ENCODE data around the gene ZNF469. TPM values are rescaled to one million over a fixed set of nuclear protein-coding genes. Genes with fewer than 3 reads are reported as not detected.

Gene ZNF469
- total and polyA plus RNA-seq, 2 of the 13 experiments (the other 11 are each of a cell fraction or from before 2014, with no cell fraction given): not detected

DNA sequence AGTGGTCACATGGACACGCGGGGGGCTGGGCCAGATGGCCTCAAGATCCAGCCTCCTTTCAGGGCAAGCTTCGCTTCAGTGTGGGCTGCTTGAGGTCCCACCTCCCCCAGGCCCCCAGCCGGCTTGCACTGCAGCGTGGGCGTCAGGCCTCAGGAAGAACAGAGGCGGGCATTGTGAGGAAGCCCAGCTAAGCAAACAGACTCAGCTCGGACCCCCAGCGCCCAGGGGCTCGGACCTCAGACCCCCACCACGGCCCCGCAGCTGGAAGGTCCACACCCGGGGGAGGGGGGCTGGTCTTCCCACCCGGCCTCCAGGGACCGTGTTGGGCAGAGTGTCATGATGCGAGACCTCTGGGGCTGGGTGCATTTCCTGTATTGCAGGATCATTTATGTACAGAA lies 24.7 kb upstream of the ZNF469 start:
- Histone ChIP-seq H3K79me2 (ENCODE audit: insufficient read depth, low read length) (no peaks in the 10 kb centered on the region), H4K20me1 (ENCODE audit: insufficient read depth, low read length) (no peaks in the 10 kb centered on the region), H3K36me3 (replicated peaks in 1 of 2; ENCODE audit: control insufficient read depth in 1 of 2, insufficient read depth in 2 of 2, low read length in 2 of 2) (no peaks in the 10 kb centered on the region), H3K4me3 (replicated peaks in 1 of 3; ENCODE audit: insufficient read depth in 1 of 3, low read depth in 2 of 3, low read length in 3 of 3) (no peak overlapping the region), H3K4me2 (ENCODE audit: low read depth, low read length) (no peak overlapping the region), H3K9me3 (ENCODE audit: low read length) (no peaks in the 10 kb centered on the region), H3K27ac (ENCODE audit: extremely low read length, insufficient read depth, low read length) (no peak overlapping the region), H3K4me1 (ENCODE audit: insufficient read depth, low read length) (no peaks in the 10 kb centered on the region), H3K27me3 (ENCODE audit: control insufficient read depth in 1 of 2, insufficient read depth in 2 of 2, low read length in 2 of 2) (peaks cover 2 to 50% of the 10 kb centered on the region in 2 experiments; a peak in 3 of 5 replicates), H3K9ac (ENCODE audit: insufficient read depth, low read depth, low read length) (no peak overlapping the region), H2AFZ (ENCODE audit: low read length) (no peak overlapping the region)
- TF ChIP-seq NFYB (CRISPR knock-in tag; IDR thresholded peaks at IDR 0.05) (no peak), ZNF768 (CRISPR knock-in tag; IDR thresholded peaks at IDR 0.05) (peak; percentile 70; the same call in 1 of the 2 replicates)
- ATAC-seq (no peak), DNase-seq (ENCODE audit: low spot score) (no peak), FAIRE-seq (no peak)
- in situ Hi-C loops (cut with HindIII; ENCODE audit: extremely low pct_ligation_motif_present, low pct_unique_long_range_greater_than_20kb): no loop called here
- CTCF ChIA-PET (ENCODE audit: low intra/inter-chr PET ratio, low total read pairs): no interaction called here
- no TSS peak for BruUV-seq (replicated peaks)
- 26% methylated on average over 10 of the region's 16 CpGs for WGBS (ENCODE audit: low lambda C conversion rate)
- POLR2A ChIA-PET: no interaction called here
- intact Hi-C loops (cut with micrococcal nuclease; ENCODE audit: unreplicated experiment): no loop called here

DNA sequence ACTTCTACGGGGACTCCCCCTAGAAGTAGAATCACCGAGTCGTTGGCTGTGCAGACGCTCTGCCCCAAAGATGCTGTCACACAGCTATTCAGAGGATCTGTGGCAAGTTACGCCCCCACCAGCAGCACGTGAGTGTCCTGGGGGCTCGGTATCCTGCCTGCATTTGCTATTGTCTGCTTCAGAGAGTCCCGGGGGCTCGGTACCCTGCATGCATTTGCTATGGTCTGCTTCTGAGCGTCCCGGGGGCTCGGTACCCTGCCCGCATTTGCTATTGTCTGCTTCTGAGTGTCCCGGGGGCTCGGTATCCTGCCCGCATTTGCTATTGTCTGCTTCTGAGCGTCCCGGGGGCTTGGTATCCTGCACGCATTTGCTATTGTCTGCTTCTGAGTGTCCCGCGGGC lies 23.8 kb upstream of the ZNF469 start:
- H3K9ac ChIP-seq (ENCODE audit: insufficient read depth, low read depth, low read length): no peak overlapping the region
- peaks cover 2 to 40% of the 10 kb centered on the region in 2 experiments; a peak in 3 of 5 replicates for H3K27me3 ChIP-seq (ENCODE audit: control insufficient read depth in 1 of 2, insufficient read depth in 2 of 2, low read length in 2 of 2)
- no peak overlapping the region for H3K4me3 ChIP-seq (replicated peaks in 1 of 3; ENCODE audit: insufficient read depth in 1 of 3, low read depth in 2 of 3, low read length in 3 of 3)
- DNase-seq (ENCODE audit: low spot score) (no peak), ATAC-seq (no peak), FAIRE-seq (no peak)
- no peak overlapping the region for H3K27ac ChIP-seq (ENCODE audit: extremely low read length, insufficient read depth, low read length)
- no TSS peak for BruUV-seq (replicated peaks)
- H4K20me1 ChIP-seq (ENCODE audit: insufficient read depth, low read length): no peaks in the 10 kb centered on the region
- no peaks in the 10 kb centered on the region for H3K4me1 ChIP-seq (ENCODE audit: insufficient read depth, low read length)
- no peaks in the 10 kb centered on the region for H3K79me2 ChIP-seq (ENCODE audit: insufficient read depth, low read length)
- 52% methylated on average over 19 of the region's 21 CpGs for WGBS (ENCODE audit: low lambda C conversion rate)
- no peaks in the 10 kb centered on the region for H3K9me3 ChIP-seq (ENCODE audit: low read length)
- no peak overlapping the region for H3K4me2 ChIP-seq (ENCODE audit: low read depth, low read length)
- in situ Hi-C loops (cut with HindIII; ENCODE audit: extremely low pct_ligation_motif_present, low pct_unique_long_range_greater_than_20kb): no loop called here
- TF ChIP-seq NBN (conservative IDR thresholded peaks at IDR 0.05) (no peak), NCOR1 (IDR thresholded peaks at IDR 0.05; ENCODE audit: borderline replicate concordance, low read length) (no peak), KLF16 (CRISPR knock-in tag; IDR thresholded peaks at IDR 0.05) (no peak), TMF1 (CRISPR knock-in tag; IDR thresholded peaks at IDR 0.05; ENCODE audit: low read depth) (no peak), HOXA5 (CRISPR knock-in tag; IDR thresholded peaks at IDR 0.05) (no peak), MAFF (IDR thresholded peaks at IDR 0.05; ENCODE audit: low read depth, low read length) (no peak), HMG20A (CRISPR knock-in tag; IDR thresholded peaks at IDR 0.05; ENCODE audit: borderline replicate concordance) (no peak), RARA (CRISPR knock-in tag; IDR thresholded peaks at IDR 0.05) (no peak), ZEB1 (IDR thresholded peaks at IDR 0.05; ENCODE audit: insufficient replicate concordance, low read depth) (no peak), ZNF496 (CRISPR knock-in tag; IDR thresholded peaks at IDR 0.05; ENCODE audit: insufficient replicate concordance) (no peak)
- TF ChIP-seq, protein P1, sequence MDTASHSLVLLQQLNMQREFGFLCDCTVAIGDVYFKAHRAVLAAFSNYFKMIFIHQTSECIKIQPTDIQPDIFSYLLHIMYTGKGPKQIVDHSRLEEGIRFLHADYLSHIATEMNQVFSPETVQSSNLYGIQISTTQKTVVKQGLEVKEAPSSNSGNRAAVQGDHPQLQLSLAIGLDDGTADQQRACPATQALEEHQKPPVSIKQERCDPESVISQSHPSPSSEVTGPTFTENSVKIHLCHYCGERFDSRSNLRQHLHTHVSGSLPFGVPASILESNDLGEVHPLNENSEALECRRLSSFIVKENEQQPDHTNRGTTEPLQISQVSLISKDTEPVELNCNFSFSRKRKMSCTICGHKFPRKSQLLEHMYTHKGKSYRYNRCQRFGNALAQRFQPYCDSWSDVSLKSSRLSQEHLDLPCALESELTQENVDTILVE (CRISPR knock-in tag; IDR thresholded peaks at IDR 0.05): no peak
- TF ChIP-seq, protein P2, sequence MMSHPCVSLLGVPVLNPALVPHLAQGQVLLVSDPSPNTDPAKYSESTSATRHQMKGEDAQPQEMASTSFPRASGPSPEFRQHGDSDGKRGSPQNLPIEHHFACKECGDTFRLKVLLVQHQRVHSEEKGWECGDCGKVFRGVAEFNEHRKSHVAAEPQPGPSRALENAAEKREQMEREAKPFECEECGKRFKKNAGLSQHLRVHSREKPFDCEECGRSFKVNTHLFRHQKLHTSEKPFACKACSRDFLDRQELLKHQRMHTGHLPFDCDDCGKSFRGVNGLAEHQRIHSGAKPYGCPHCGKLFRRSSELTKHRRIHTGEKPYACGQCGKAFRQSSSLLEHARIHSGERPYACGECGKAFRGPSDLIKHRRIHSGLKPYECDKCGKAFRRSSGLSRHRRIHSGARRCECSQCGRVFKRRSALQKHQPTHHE (CRISPR knock-in tag; IDR thresholded peaks at IDR 0.05; ENCODE audit: borderline replicate concordance): no peak
- H3K36me3 ChIP-seq (replicated peaks in 1 of 2; ENCODE audit: control insufficient read depth in 1 of 2, insufficient read depth in 2 of 2, low read length in 2 of 2): no peaks in the 10 kb centered on the region
- ChIA-PET POLR2A (no interaction called here), CTCF (ENCODE audit: low intra/inter-chr PET ratio, low total read pairs) (no interaction called here)
- no peak overlapping the region for H2AFZ ChIP-seq (ENCODE audit: low read length)
- intact Hi-C loops (cut with micrococcal nuclease; ENCODE audit: unreplicated experiment): no loop called here
